Mucosa of descending colon (tissue), 3 donors: Measurements from ENCODE around the gene IFFO2. TPM values are rescaled to one million over a fixed set of nuclear protein-coding genes. Genes with fewer than 3 reads are reported as not detected.

Experiments used
- ATAC-seq: fragments of 200-7000 bp; cut with Tn5 transposase; one replicate; pipeline ENCODE4 v1.9.1; 2020; ENCODE audit warnings: mild to moderate bottlenecking, moderate library complexity
- DNase-seq, 3 donors: peaks; one replicate each; pipeline ENCODE4 v3.0.0-alpha.2; 2020
- H3K36me3 ChIP-seq: fragments of 200-600 bp; one replicate; pipeline ENCODE4 v1.8.0; 2021; ENCODE audit warnings: low read depth, mild to moderate bottlenecking
- H3K4me1 ChIP-seq: fragments of 200-600 bp; one replicate; pipeline ENCODE4 v1.8.0; 2021; ENCODE audit warnings: low read depth, mild to moderate bottlenecking
- H3K4me3 ChIP-seq: fragments of 200-600 bp; one replicate; pipeline ENCODE4 v1.8.0; 2021; ENCODE audit warnings: mild to moderate bottlenecking
- H3K9me3 ChIP-seq: fragments of 200-600 bp; one replicate; pipeline ENCODE4 v1.8.0; 2021; ENCODE audit warnings: mild to moderate bottlenecking
- intact Hi-C, 2 donors: fragments of 100-400 bp; cut with DNase I in 1 of 2; cut with micrococcal nuclease in 1 of 2; formaldehyde crosslinking; loops; one replicate each; pipeline versions ENCODE4 v1.11.0 to v1.11.1; 2022; cut with DNase I, micrococcal nuclease
- total RNA-seq, 3 donors: library from RNA; stranded (reverse); fragmentation: NEBNext Ultra II Directional in 2 of 3; extraction: Animal tissue kit (Norgen Biotek cat#: 25700) in 2 of 3; gene quantifications; one replicate each; pipeline versions ENCODE4 v1.2.1 to v1.2.4, GENCODE V29; 2021 to 2023
- TF ChIP-seq, protein P1 (sequence below): fragments of 200-600 bp; IDR thresholded peaks from one replicate; pipeline ENCODE4 v1.8.0; 2022; ENCODE audit warnings: antibody characterized with exemption, mild to moderate bottlenecking
- donor health status: DM: no; HTN: no; CAD: no; lungs with moderate emphysema.
- donor health status: DM: no; HTN: no; CAD: no.
- donor health status: DM: no; HTN: yes; CAD: no.

The IFFO2 gene
- total RNA-seq, 3 donors from 2014 or later = 13.1 to 19.0 (median 15.5) TPM

DNA sequence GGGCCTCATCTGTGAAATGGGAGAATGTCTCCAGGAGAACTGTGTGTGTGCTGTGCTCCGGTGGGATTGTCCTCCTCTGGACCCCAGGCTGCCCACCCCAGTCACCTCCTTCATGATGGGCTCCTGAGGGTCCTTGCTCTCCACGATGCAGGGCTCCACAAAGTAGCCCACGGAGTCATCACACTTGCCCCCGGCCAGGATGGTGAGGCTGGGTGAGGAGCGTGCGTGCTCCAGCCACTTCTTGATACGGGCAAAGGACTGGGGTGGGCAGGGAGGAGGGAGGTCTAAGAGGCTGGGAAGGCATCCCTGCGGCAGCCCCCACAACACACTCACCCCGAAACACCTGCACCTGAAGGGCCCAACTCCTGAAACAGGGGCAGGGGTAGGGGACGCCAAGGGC is 80.3 kb downstream of the IFFO2 start:
- intact Hi-C loops = no loop called here
- TF ChIP-seq, protein P1, sequence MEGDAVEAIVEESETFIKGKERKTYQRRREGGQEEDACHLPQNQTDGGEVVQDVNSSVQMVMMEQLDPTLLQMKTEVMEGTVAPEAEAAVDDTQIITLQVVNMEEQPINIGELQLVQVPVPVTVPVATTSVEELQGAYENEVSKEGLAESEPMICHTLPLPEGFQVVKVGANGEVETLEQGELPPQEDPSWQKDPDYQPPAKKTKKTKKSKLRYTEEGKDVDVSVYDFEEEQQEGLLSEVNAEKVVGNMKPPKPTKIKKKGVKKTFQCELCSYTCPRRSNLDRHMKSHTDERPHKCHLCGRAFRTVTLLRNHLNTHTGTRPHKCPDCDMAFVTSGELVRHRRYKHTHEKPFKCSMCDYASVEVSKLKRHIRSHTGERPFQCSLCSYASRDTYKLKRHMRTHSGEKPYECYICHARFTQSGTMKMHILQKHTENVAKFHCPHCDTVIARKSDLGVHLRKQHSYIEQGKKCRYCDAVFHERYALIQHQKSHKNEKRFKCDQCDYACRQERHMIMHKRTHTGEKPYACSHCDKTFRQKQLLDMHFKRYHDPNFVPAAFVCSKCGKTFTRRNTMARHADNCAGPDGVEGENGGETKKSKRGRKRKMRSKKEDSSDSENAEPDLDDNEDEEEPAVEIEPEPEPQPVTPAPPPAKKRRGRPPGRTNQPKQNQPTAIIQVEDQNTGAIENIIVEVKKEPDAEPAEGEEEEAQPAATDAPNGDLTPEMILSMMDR = no peak
- ATAC-seq (no peak), DNase-seq (no peak)
- Histone ChIP-seq H3K4me3 (no peak overlapping the region), H3K9me3 (no peaks in the 10 kb centered on the region), H3K36me3 (no peaks in the 10 kb centered on the region), H3K4me1 (peaks cover 4% of the 10 kb centered on the region)

DNA sequence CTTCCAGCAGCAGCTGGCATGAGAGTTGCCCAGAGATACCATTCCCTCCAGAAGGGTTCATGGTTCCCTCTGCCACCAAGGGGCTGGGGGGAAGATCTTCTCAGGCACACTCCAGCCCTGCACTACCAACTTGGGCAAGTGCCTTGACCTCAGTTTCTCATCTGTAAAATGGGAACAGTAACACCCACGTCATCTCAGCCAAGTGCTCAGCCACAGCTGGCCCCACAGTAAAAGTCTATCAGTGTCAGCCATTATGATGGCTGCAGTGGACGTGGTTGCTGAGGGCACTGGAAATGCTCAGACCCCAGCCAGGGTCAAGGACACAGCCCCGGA is 80.7 kb downstream of the IFFO2 start:
- intact Hi-C loops = no loop called here
- no peak for DNase-seq
- ATAC-seq = no peak
- Histone ChIP-seq H3K4me1 (peaks cover 4% of the 10 kb centered on the region), H3K36me3 (no peaks in the 10 kb centered on the region), H3K9me3 (no peaks in the 10 kb centered on the region), H3K4me3 (no peak overlapping the region)
- TF ChIP-seq, protein P1 = no peak

DNA sequence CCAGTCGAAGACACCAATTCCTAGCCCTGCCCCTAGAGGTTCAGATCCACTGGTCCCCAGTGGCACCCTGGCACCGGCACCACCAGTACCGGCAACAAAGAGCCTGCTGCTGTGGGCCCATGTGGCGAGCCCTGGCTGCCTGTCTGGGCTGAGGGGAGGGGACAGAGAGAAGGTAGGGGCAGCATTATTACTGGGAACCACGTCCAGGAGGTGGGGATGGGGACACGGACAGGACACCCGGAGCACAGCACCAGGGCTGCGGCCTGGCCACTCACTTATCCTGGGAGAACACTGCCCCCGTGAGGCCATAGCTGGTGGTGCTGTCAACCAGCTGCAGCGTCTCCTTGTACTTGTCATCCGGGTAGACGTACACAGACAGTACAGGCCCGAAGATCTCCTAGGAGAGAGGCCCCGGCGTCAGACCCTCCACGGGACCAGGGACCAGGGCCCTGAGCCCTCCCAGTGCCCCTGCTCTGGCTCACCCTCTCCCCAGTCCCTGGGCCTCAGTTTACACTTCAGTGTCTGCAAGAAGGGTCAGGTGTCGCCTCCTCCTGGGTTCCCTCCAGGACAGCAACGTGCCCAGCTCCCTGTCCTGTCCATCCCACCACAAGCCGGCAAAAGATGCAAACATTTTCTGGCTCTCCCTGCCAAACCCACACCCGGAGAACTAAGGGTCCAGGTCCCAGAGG is 81.2 kb downstream of the IFFO2 start:
- intact Hi-C loops = no loop called here
- no peaks in the 10 kb centered on the region for H3K36me3 ChIP-seq
- no peak overlapping the region for H3K4me3 ChIP-seq
- peaks cover 4% of the 10 kb centered on the region for H3K4me1 ChIP-seq
- no peaks in the 10 kb centered on the region for H3K9me3 ChIP-seq
- peak; percentile 93 for ATAC-seq
- peak; percentile 81 to 93 (median 90) for DNase-seq
- TF ChIP-seq, protein P1 = peak; percentile 86

DNA sequence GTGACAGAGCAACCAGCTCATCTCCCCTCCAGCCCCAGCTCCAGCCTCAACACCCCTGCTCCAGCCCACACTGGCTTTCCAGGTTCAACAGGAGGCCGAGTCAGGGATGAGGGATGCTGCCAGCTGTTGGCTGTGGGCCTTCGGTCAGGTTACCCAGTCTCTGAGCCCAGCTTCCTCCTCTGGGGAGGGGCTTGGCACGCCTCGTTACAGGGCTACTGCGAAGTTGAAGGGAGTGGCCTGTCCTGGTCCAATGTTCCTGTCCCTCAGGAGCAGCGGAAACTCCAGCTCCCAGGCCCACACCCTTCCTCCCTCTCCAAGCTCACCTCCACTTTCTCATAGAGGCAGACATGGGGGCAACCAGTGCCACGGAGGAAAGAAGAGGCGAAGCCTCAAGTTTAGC is 81.9 kb downstream of the IFFO2 start:
- intact Hi-C loops = no loop called here
- H3K4me3 ChIP-seq = no peak overlapping the region
- no peaks in the 10 kb centered on the region for H3K9me3 ChIP-seq
- H3K4me1 ChIP-seq = peaks cover 4% of the 10 kb centered on the region
- peak; percentile 83 for ATAC-seq
- H3K36me3 ChIP-seq = no peaks in the 10 kb centered on the region
- peak in 2 of 3 donors; percentile 64 to 66 for DNase-seq
- TF ChIP-seq, protein P1 = no peak

DNA sequence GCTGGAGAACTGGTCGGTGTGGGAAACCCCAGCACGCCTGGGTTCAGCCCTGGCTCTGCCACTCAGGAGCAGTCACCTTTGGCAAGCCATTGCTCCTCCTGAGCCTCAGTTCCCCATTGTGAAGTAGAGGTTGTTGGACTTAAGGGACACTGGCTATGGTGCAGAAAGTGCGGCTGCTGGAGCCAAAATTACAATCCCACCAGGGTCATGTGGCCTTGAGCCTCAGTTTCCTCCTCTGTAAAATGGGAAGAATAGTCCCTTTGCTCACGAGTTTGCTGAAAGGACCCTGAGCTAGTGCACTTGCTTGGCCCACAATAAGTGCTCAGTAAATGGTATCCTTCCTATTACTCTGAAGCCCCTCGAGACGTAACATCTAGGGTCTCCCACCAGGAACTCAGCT is 82.4 kb downstream of the IFFO2 start:
- intact Hi-C loops = no loop called here
- Histone ChIP-seq H3K36me3 (no peaks in the 10 kb centered on the region), H3K4me1 (peaks cover 4% of the 10 kb centered on the region), H3K9me3 (no peaks in the 10 kb centered on the region), H3K4me3 (no peak overlapping the region)
- DNase-seq (no peak), ATAC-seq (no peak)
- TF ChIP-seq, protein P1 = no peak
